Fibroblast of lung (primary cell): ENCODE results near the gene CX3CR1. TPM values are rescaled to one million over a fixed set of nuclear protein-coding genes. Genes with fewer than 3 reads are reported as not detected.

Experiments used
- DNase-seq, 2 donors: peaks; one replicate each; pipeline versions ENCODE4 v3.0.0 to v3.0.0-alpha.2; 2010; ENCODE audit warnings: low read depth in 2 of 2
- H2AFZ ChIP-seq: 2 replicates; pipeline ENCODE4 v1.5.1; 2012; ENCODE audit warnings: low read length, control low read depth, inconsistent platforms
- H3K27ac ChIP-seq: 2 replicates; pipeline ENCODE4 v1.5.1; 2011; ENCODE audit warnings: low read length, control low read depth; ENCODE audit not compliant: insufficient read depth
- H3K27me3 ChIP-seq: 2 replicates; pipeline ENCODE4 v1.5.1; 2011; ENCODE audit warnings: mild to moderate bottlenecking, low read length; ENCODE audit not compliant: control insufficient read depth, insufficient read depth
- H3K36me3 ChIP-seq: 2 replicates; pipeline ENCODE4 v1.5.1; 2011; ENCODE audit warnings: low read length; ENCODE audit not compliant: control insufficient read depth, insufficient read depth
- H3K4me1 ChIP-seq: 2 replicates; pipeline ENCODE4 v1.5.1; 2011; ENCODE audit warnings: low read length; ENCODE audit not compliant: control insufficient read depth, insufficient read depth; ENCODE audit errors: extremely low read depth
- H3K4me2 ChIP-seq: 2 replicates; pipeline ENCODE4 v1.5.1; 2011; ENCODE audit warnings: low read length, control low read depth; ENCODE audit not compliant: insufficient read depth; ENCODE audit errors: extremely low read depth
- H3K4me3 ChIP-seq, 4 experiments: fragments of 200-600 bp in 1 of 4; sonication (generic) in 1 of 4; replicated peaks in 1 of 4; 2 replicates each; pipeline ENCODE4 v1.5.1; 2011 to 2016; ENCODE audit warnings: low read length in 4 of 4, low read depth in 3 of 4, mild to moderate bottlenecking in 3 of 4, control low read depth in 2 of 4, inconsistent platforms in 1 of 4, mixed read lengths in 1 of 4; ENCODE audit not compliant: insufficient read depth in 1 of 4; ENCODE audit errors: control extremely low read depth in 1 of 4
- H3K79me2 ChIP-seq: 2 replicates; pipeline ENCODE4 v1.5.1; 2012; ENCODE audit warnings: mild to moderate bottlenecking, low read length, inconsistent platforms; ENCODE audit not compliant: control insufficient read depth, insufficient read depth
- H3K9ac ChIP-seq: 2 replicates; pipeline ENCODE4 v1.5.1; 2011; ENCODE audit warnings: mild to moderate bottlenecking, low read length, control low read depth; ENCODE audit not compliant: insufficient read depth
- H3K9me3 ChIP-seq: 2 replicates; pipeline ENCODE4 v1.5.1; 2012; ENCODE audit warnings: low read depth, low read length; ENCODE audit not compliant: control insufficient read depth, insufficient read depth
- H4K20me1 ChIP-seq: 2 replicates; pipeline ENCODE4 v1.5.1; 2011; ENCODE audit warnings: low read length; ENCODE audit not compliant: control insufficient read depth, insufficient read depth; ENCODE audit errors: extremely low read depth
- EZH2 ChIP-seq: IDR thresholded peaks from 2 replicates; pipeline ENCODE4 v1.5.1; 2012; ENCODE audit warnings: low read length, control low read depth, mild to moderate bottlenecking; ENCODE audit errors: missing control alignments
- polyA plus RNA-seq, 2 donors: library from polyadenylated mRNA; depleted of rRNA in 1 of 2; stranded (reverse) in 1 of 2; unstranded in 1 of 2; fragments of >200 nt; gene quantifications; 2 replicates each; pipeline ENCODE4 v1.2.1, GENCODE V29; 2011 to 2012; ENCODE audit warnings: missing spikeins in 1 of 2
- total RNA-seq: library from RNA; depleted of rRNA; stranded (reverse); fragments of >200 nt; gene quantifications from 2 replicates; pipeline ENCODE4 v1.2.1, GENCODE V29; 2014
- TF ChIP-seq, protein P1 (sequence below), 2 donors: IDR thresholded peaks in 1 of 2; conservative IDR thresholded peaks in 1 of 2; 1 replicate in 1 of 2; 2 replicates in 1 of 2; pipeline ENCODE4 v1.5.1; 2011 to 2012; ENCODE audit warnings: low read length in 2 of 2, control low read depth in 1 of 2, inconsistent platforms in 1 of 2, low read depth in 1 of 2, mild to moderate bottlenecking in 1 of 2

The CX3CR1 gene
- total and polyA plus RNA-seq, 2 donors (not counting 1 experiment from before 2014, with no cell fraction given): under 0.01 TPM; not detected in 1

DNA sequence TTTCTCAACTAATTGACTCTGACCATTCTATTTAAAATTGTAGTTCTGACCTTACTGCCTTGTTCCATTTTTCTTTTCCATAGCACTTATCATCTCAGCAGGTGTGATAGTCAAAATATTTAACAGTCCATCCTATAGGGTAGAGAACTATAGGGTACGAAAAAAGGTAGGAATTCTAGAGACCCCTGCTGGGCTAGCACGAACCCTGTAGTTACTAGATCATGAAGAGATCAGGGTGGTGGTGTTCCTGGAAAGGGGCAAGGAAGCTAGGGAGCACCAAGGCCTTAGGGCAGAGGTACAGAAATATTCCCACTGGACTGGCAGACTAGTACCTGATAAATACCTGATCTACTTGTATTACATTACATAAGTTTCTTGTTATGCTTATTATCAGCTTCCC lies 55.5 kb downstream of the CX3CR1 start:
- Histone ChIP-seq H3K79me2 (no peaks in the 10 kb centered on the region), H3K9me3 (no peaks in the 10 kb centered on the region), H3K27me3 (no peaks in the 10 kb centered on the region), H3K36me3 (no peaks in the 10 kb centered on the region), H4K20me1 (no peaks in the 10 kb centered on the region), H3K4me2 (no peak overlapping the region), H3K9ac (no peak overlapping the region), H3K4me3 (no peak overlapping the region), H3K27ac (no peak overlapping the region), H3K4me1 (no peaks in the 10 kb centered on the region), H2AFZ (no peak overlapping the region)
- no peak for TF ChIP-seq EZH2
- TF ChIP-seq, protein P1, sequence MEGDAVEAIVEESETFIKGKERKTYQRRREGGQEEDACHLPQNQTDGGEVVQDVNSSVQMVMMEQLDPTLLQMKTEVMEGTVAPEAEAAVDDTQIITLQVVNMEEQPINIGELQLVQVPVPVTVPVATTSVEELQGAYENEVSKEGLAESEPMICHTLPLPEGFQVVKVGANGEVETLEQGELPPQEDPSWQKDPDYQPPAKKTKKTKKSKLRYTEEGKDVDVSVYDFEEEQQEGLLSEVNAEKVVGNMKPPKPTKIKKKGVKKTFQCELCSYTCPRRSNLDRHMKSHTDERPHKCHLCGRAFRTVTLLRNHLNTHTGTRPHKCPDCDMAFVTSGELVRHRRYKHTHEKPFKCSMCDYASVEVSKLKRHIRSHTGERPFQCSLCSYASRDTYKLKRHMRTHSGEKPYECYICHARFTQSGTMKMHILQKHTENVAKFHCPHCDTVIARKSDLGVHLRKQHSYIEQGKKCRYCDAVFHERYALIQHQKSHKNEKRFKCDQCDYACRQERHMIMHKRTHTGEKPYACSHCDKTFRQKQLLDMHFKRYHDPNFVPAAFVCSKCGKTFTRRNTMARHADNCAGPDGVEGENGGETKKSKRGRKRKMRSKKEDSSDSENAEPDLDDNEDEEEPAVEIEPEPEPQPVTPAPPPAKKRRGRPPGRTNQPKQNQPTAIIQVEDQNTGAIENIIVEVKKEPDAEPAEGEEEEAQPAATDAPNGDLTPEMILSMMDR (conservative IDR thresholded peaks at IDR 0.05 in 1 of 2, IDR thresholded peaks at IDR 0.05 in 1 of 2; ENCODE audit: low read depth in 1 of 2, low read length in 2 of 2): no peak
- DNase-seq: no peak

DNA sequence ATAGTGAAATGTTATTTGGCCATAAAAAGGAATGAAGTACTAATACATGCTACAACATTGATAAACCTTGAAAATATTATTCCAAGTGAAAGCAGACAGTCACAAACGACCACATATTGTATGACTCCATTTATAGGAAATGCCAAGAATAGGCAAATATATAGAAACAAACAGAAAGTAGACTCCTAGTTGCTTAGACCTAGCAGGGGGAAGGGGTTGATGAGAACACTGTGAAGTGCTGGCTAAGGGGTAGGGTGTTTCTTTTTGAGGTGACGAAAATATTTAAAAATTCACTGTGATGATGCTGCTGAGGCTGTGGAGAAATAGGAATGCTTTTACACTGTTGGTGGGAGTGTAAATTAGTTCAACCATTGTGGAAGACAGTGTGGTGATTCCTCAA lies 56.9 kb downstream of the CX3CR1 start:
- TF ChIP-seq EZH2: no peak
- TF ChIP-seq, protein P1 (conservative IDR thresholded peaks at IDR 0.05 in 1 of 2, IDR thresholded peaks at IDR 0.05 in 1 of 2; ENCODE audit: low read depth in 1 of 2, low read length in 2 of 2): no peak
- H4K20me1 ChIP-seq: no peaks in the 10 kb centered on the region
- H2AFZ ChIP-seq: no peak overlapping the region
- no peaks in the 10 kb centered on the region for H3K4me1 ChIP-seq
- no peak overlapping the region for H3K9ac ChIP-seq
- no peak overlapping the region for H3K27ac ChIP-seq
- no peak for DNase-seq
- no peaks in the 10 kb centered on the region for H3K27me3 ChIP-seq
- no peaks in the 10 kb centered on the region for H3K9me3 ChIP-seq
- no peak overlapping the region for H3K4me2 ChIP-seq
- H3K36me3 ChIP-seq: no peaks in the 10 kb centered on the region
- no peak overlapping the region for H3K4me3 ChIP-seq
- no peaks in the 10 kb centered on the region for H3K79me2 ChIP-seq

DNA sequence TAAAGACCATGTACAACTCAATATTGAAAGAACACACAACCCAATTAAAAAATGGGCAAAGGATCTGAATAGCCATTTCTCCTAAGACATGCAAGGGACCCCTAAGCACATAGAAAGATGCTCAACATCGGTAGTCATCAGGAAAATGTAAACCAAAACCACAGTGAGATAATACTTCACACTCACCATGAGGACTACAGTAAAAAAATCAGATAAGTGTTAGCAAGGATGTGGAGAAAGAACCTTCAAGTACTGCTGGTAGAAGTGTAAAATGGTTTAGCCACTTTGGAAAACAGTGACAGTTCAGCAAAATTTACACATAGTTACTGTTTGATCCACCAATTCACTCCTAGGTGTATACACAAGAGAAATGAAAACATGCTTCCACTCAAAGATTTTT lies 57.4 kb downstream of the CX3CR1 start:
- Histone ChIP-seq H3K9me3 (no peaks in the 10 kb centered on the region), H3K4me1 (no peaks in the 10 kb centered on the region), H3K79me2 (no peaks in the 10 kb centered on the region), H4K20me1 (no peaks in the 10 kb centered on the region), H3K4me2 (no peak overlapping the region), H3K27ac (no peak overlapping the region), H3K27me3 (no peaks in the 10 kb centered on the region), H3K4me3 (no peak overlapping the region), H3K9ac (no peak overlapping the region), H2AFZ (no peak overlapping the region), H3K36me3 (no peaks in the 10 kb centered on the region)
- TF ChIP-seq, protein P1 (conservative IDR thresholded peaks at IDR 0.05 in 1 of 2, IDR thresholded peaks at IDR 0.05 in 1 of 2; ENCODE audit: low read depth in 1 of 2, low read length in 2 of 2): no peak
- TF ChIP-seq EZH2: no peak
- no peak for DNase-seq
